ENCODE data around the gene LPP. TPM values are rescaled to one million over a fixed set of nuclear protein-coding genes. Genes with fewer than 3 reads are reported as not detected.

The LPP gene
- total RNA-seq, 1 donor, result 77.4 TPM

- Histone ChIP-seq H3K4me2 (ENCODE audit: insufficient read depth, low read length) (no peak overlapping the region), H3K79me2 (ENCODE audit: insufficient read depth, low read length) (peaks cover 74% of the 10 kb centered on the region), H2AFZ (ENCODE audit: low read length) (no peak overlapping the region), H3K27me3 (ENCODE audit: insufficient read depth, low read length) (no peaks in the 10 kb centered on the region), H3K36me3 (ENCODE audit: insufficient read depth, low read length) (no peaks in the 10 kb centered on the region), H3K9me3 (ENCODE audit: low read depth, low read length) (no peaks in the 10 kb centered on the region), H3K27ac (ENCODE audit: low read depth, low read length) (peak overlapping the region; percentile 95), H4K20me1 (ENCODE audit: insufficient read depth, low read length) (no peaks in the 10 kb centered on the region), H3K4me1 (ENCODE audit: insufficient read depth, low read length) (peaks cover 46% of the 10 kb centered on the region), H3K4me3 (ENCODE audit: insufficient read depth, low read length) (no peak overlapping the region)
- DNase-seq (ENCODE audit: insufficient read length, low spot score, missing footprints), result no peak
- no peak for TF ChIP-seq CTCF (IDR thresholded peaks at IDR 0.05; ENCODE audit: extremely low read depth, low read depth, low read length)
Observed at GRCh38 chr3:188209740-188210139, 55.8 kb downstream of the LPP start.

DNA sequence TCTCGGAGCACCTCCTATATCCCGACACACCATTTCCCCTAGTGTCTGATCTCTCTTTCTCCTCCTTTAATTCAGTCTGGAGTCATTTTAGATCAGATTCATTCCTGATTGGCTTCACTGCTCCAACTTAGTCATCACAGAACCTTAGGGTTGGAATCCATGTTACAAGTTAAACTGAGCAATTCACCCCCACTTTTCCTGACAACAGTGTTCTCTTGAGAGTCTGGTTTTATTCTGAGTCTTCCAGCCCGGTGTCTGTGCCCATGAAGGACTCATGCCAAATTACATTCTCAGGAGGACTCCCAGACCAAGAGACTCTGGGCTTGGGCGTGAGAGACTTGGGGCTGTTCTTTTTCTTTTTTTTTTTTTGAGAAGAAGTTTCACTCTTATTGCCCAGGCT lies 57.5 kb downstream of the LPP start:
- Histone ChIP-seq H3K9me3 (ENCODE audit: low read depth, low read length) (no peaks in the 10 kb centered on the region), H4K20me1 (ENCODE audit: insufficient read depth, low read length) (no peaks in the 10 kb centered on the region), H3K4me3 (ENCODE audit: insufficient read depth, low read length) (no peak overlapping the region), H3K4me1 (ENCODE audit: insufficient read depth, low read length) (peaks cover 46% of the 10 kb centered on the region), H2AFZ (ENCODE audit: low read length) (no peak overlapping the region), H3K27ac (ENCODE audit: low read depth, low read length) (peak overlapping the region; percentile 95), H3K36me3 (ENCODE audit: insufficient read depth, low read length) (peaks cover 5% of the 10 kb centered on the region), H3K79me2 (ENCODE audit: insufficient read depth, low read length) (peaks cover 77% of the 10 kb centered on the region), H3K4me2 (ENCODE audit: insufficient read depth, low read length) (peak overlapping the region; percentile 3), H3K27me3 (ENCODE audit: insufficient read depth, low read length) (no peaks in the 10 kb centered on the region)
- TF ChIP-seq CTCF (IDR thresholded peaks at IDR 0.05; ENCODE audit: extremely low read depth, low read depth, low read length), result no peak
- DNase-seq (ENCODE audit: insufficient read length, low spot score, missing footprints), result no peak

- Histone ChIP-seq H3K36me3 (ENCODE audit: insufficient read depth, low read length) (peaks cover 7% of the 10 kb centered on the region), H3K4me2 (ENCODE audit: insufficient read depth, low read length) (peak overlapping the region; percentile 42), H3K4me1 (ENCODE audit: insufficient read depth, low read length) (peaks cover 50% of the 10 kb centered on the region), H3K79me2 (ENCODE audit: insufficient read depth, low read length) (peaks cover 77% of the 10 kb centered on the region), H3K4me3 (ENCODE audit: insufficient read depth, low read length) (no peak overlapping the region), H2AFZ (ENCODE audit: low read length) (no peak overlapping the region), H4K20me1 (ENCODE audit: insufficient read depth, low read length) (no peaks in the 10 kb centered on the region), H3K27me3 (ENCODE audit: insufficient read depth, low read length) (no peaks in the 10 kb centered on the region), H3K9me3 (ENCODE audit: low read depth, low read length) (no peaks in the 10 kb centered on the region), H3K27ac (ENCODE audit: low read depth, low read length) (peak overlapping the region; percentile 95)
- peak; percentile 37 for DNase-seq (ENCODE audit: insufficient read length, low spot score, missing footprints)
- no peak for TF ChIP-seq CTCF (IDR thresholded peaks at IDR 0.05; ENCODE audit: extremely low read depth, low read depth, low read length)
Observed at GRCh38 chr3:188212308-188212969, 58.5 kb downstream of the LPP start.

- Histone ChIP-seq H3K4me2 (ENCODE audit: insufficient read depth, low read length) (no peak overlapping the region), H3K27ac (ENCODE audit: low read depth, low read length) (no peak overlapping the region), H3K9me3 (ENCODE audit: low read depth, low read length) (no peaks in the 10 kb centered on the region), H3K36me3 (ENCODE audit: insufficient read depth, low read length) (peaks cover 7% of the 10 kb centered on the region), H3K4me3 (ENCODE audit: insufficient read depth, low read length) (no peak overlapping the region), H2AFZ (ENCODE audit: low read length) (no peak overlapping the region), H3K27me3 (ENCODE audit: insufficient read depth, low read length) (no peaks in the 10 kb centered on the region), H4K20me1 (ENCODE audit: insufficient read depth, low read length) (no peaks in the 10 kb centered on the region), H3K79me2 (ENCODE audit: insufficient read depth, low read length) (peaks cover 73% of the 10 kb centered on the region), H3K4me1 (ENCODE audit: insufficient read depth, low read length) (peaks cover 32% of the 10 kb centered on the region)
- DNase-seq (ENCODE audit: insufficient read length, low spot score, missing footprints), result no peak
- TF ChIP-seq CTCF (IDR thresholded peaks at IDR 0.05; ENCODE audit: extremely low read depth, low read depth, low read length), result no peak
Observed at GRCh38 chr3:188214442-188214841, 60.5 kb downstream of the LPP start.
